KMS-11 (cell line): Measurements from ENCODE around the gene SARS1.
A peak's percentile ranks its signal among the peaks of the same experiment; 100 is the strongest.

Experiments
- H2AFZ ChIP-seq: fragments of 200-600 bp; sonication (generic); 2 replicates; pipeline ENCODE4 v1.6.1; 2016; ENCODE audit warnings: antibody characterized with exemption, mixed run types, low read depth
- H3K27ac ChIP-seq: fragments of 200-600 bp; sonication (generic); 2 replicates; pipeline ENCODE4 v1.6.1; 2016; ENCODE audit warnings: mild to moderate bottlenecking, mixed run types
- H3K27me3 ChIP-seq: fragments of 200-600 bp; sonication (generic); 2 replicates; pipeline ENCODE4 v1.6.1; 2017; ENCODE audit warnings: mild to moderate bottlenecking, low read depth, mixed run types, moderate library complexity; ENCODE audit not compliant: insufficient read depth
- H3K36me3 ChIP-seq: fragments of 200-600 bp; sonication (generic); 2 replicates; pipeline ENCODE4 v1.6.1; 2017; ENCODE audit warnings: mild to moderate bottlenecking, mixed run types; ENCODE audit not compliant: insufficient read depth
- H3K4me1 ChIP-seq: fragments of 200-600 bp; sonication (generic); 2 replicates; pipeline ENCODE4 v1.6.1; 2016; ENCODE audit warnings: mild to moderate bottlenecking, low read depth, mixed run types; ENCODE audit not compliant: poor library complexity, severe bottlenecking
- H3K4me2 ChIP-seq: fragments of 200-600 bp; sonication (generic); 2 replicates; pipeline ENCODE4 v1.7.0; 2016; ENCODE audit warnings: mild to moderate bottlenecking, mixed run types
- H3K4me3 ChIP-seq: fragments of 200-600 bp; sonication (generic); IDR thresholded peaks from 2 replicates; pipeline ENCODE4 v1.6.1; 2017; ENCODE audit warnings: low read depth, low read length, mixed read lengths; ENCODE audit not compliant: insufficient read depth
- H3K79me2 ChIP-seq: fragments of 200-600 bp; sonication (generic); 2 replicates; pipeline ENCODE4 v1.6.1; 2016; ENCODE audit warnings: low read depth, mixed run types; ENCODE audit not compliant: insufficient read depth
- H3K9ac ChIP-seq: fragments of 200-600 bp; sonication (generic); 2 replicates; pipeline ENCODE4 v1.6.1; 2016; ENCODE audit warnings: mild to moderate bottlenecking, mixed run types
- H4K20me1 ChIP-seq: fragments of 200-600 bp; sonication (generic); 2 replicates; pipeline ENCODE4 v1.6.1; 2016; ENCODE audit warnings: mild to moderate bottlenecking, mixed run types; ENCODE audit not compliant: insufficient read depth
- CTCF ChIP-seq: fragments of 200-600 bp; sonication (generic); conservative IDR thresholded peaks from 2 replicates; pipeline ENCODE4 v1.6.1; 2017; ENCODE audit warnings: low read depth, mild to moderate bottlenecking, antibody characterized with exemption, low read length, moderate library complexity, mixed read lengths

SARS1 gene

GRCh38 chr1:109280862-109281261 is 67.1 kb downstream of the SARS1 start:
- no peak overlapping the region for H3K4me2 ChIP-seq
- H3K4me3 ChIP-seq: no peak overlapping the region

GRCh38 chr1:109281680-109282496 is 68.2 kb downstream of the SARS1 start:
- peak overlapping the region; percentile 84 for H2AFZ ChIP-seq

More at GRCh38 chr1:109280862-109281261, 67.1 kb downstream of the SARS1 start:
- Histone ChIP-seq H4K20me1 (no peaks in the 10 kb centered on the region), H2AFZ (no peak overlapping the region), H3K79me2 (no peaks in the 10 kb centered on the region), H3K9ac (no peak overlapping the region), H3K4me1 (peaks cover 45% of the 10 kb centered on the region), H3K36me3 (no peaks in the 10 kb centered on the region), H3K27me3 (no peaks in the 10 kb centered on the region), H3K27ac (no peak overlapping the region)
- TF ChIP-seq CTCF: no peak

GRCh38 chr1:109282497-109282951 is 68.8 kb downstream of the SARS1 start:
- no peaks in the 10 kb centered on the region for H4K20me1 ChIP-seq
- TF ChIP-seq CTCF: no peak
- peaks cover 32% of the 10 kb centered on the region for H3K4me1 ChIP-seq
- H2AFZ ChIP-seq: peak overlapping the region; percentile 84
- peak overlapping the region; percentile 98 for H3K4me3 ChIP-seq
- no peak overlapping the region for H3K27ac ChIP-seq
- no peaks in the 10 kb centered on the region for H3K79me2 ChIP-seq
- H3K27me3 ChIP-seq: no peaks in the 10 kb centered on the region
- no peaks in the 10 kb centered on the region for H3K36me3 ChIP-seq
- H3K9ac ChIP-seq: peak overlapping the region; percentile 70
- peak overlapping the region; percentile 89 for H3K4me2 ChIP-seq

More at GRCh38 chr1:109281680-109282496, 68.2 kb downstream of the SARS1 start:
- H3K9ac ChIP-seq: peak overlapping the region; percentile 70; the same call in 1 of the 2 replicates
- H3K79me2 ChIP-seq: no peaks in the 10 kb centered on the region
- no peaks in the 10 kb centered on the region for H3K36me3 ChIP-seq
- no peak overlapping the region for H3K27ac ChIP-seq
- no peaks in the 10 kb centered on the region for H4K20me1 ChIP-seq
- no peaks in the 10 kb centered on the region for H3K27me3 ChIP-seq
- H3K4me1 ChIP-seq: peaks cover 38% of the 10 kb centered on the region
- peak overlapping the region; percentile 98 for H3K4me3 ChIP-seq
- no peak for TF ChIP-seq CTCF
- peak overlapping the region; percentile 89 for H3K4me2 ChIP-seq

- TF ChIP-seq CTCF: peak; percentile 72
- H3K4me3 ChIP-seq: peak within 1 kb of the TSS; percentile 98
- no peaks in the 10 kb centered on the region for H4K20me1 ChIP-seq
- peak within 1 kb of the TSS; percentile 70 for H3K9ac ChIP-seq
- H2AFZ ChIP-seq: peak within 1 kb of the TSS; percentile 84
- no peaks in the 10 kb centered on the region for H3K79me2 ChIP-seq
- peak within 1 kb of the TSS; percentile 89 for H3K4me2 ChIP-seq
- peak within 1 kb of the TSS; percentile 70 for H3K27ac ChIP-seq
- no peaks in the 10 kb centered on the region for H3K27me3 ChIP-seq
- H3K36me3 ChIP-seq: no peaks in the 10 kb centered on the region
- peaks cover 26% of the 10 kb centered on the region for H3K4me1 ChIP-seq
Observed at GRCh38 chr1:109282952-109283747, 69.4 kb downstream of the SARS1 start, which contains the start of gene PSRC1. TSS of gene PSRC1 (minus strand) at chr1:109283145.
